Measurements from ENCODE around the gene LNX1.

Gene LNX1

DNA sequence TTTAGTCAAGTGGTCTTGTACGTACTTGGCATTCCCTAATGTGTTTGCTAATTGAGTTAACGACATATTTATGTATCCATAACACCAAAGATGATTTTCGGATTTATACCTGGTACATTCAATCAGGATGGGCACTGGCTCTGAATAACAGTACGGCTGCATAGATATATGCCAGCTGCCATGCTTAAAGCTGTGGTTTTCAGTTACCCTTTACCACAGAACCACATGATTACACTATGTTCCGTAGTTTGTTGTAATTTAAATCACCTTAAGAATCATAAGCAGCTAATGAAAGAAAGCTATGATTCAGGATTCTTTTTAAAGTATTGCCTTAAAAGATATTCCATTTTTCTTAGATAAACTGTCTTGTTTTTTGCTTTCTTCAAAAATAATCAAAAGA lies 160.2 kb downstream of the LNX1 start:
- Histone ChIP-seq H3K27ac (ENCODE audit: poor library complexity, severe bottlenecking) (no peak overlapping the region), H3K27me3 (ENCODE audit: insufficient read depth, poor library complexity, severe bottlenecking) (no peaks in the 10 kb centered on the region), H3K36me3 (ENCODE audit: low read depth) (peaks cover 93% of the 10 kb centered on the region), H3K9me3 (ENCODE audit: severe bottlenecking) (no peaks in the 10 kb centered on the region), H3K4me3 (ENCODE audit: severe bottlenecking) (no peak overlapping the region), H3K4me1 (ENCODE audit: insufficient read depth, poor library complexity, severe bottlenecking) (no peaks in the 10 kb centered on the region)
- TF ChIP-seq, protein P1, sequence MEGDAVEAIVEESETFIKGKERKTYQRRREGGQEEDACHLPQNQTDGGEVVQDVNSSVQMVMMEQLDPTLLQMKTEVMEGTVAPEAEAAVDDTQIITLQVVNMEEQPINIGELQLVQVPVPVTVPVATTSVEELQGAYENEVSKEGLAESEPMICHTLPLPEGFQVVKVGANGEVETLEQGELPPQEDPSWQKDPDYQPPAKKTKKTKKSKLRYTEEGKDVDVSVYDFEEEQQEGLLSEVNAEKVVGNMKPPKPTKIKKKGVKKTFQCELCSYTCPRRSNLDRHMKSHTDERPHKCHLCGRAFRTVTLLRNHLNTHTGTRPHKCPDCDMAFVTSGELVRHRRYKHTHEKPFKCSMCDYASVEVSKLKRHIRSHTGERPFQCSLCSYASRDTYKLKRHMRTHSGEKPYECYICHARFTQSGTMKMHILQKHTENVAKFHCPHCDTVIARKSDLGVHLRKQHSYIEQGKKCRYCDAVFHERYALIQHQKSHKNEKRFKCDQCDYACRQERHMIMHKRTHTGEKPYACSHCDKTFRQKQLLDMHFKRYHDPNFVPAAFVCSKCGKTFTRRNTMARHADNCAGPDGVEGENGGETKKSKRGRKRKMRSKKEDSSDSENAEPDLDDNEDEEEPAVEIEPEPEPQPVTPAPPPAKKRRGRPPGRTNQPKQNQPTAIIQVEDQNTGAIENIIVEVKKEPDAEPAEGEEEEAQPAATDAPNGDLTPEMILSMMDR (IDR thresholded peaks at IDR 0.05; ENCODE audit: poor library complexity, severe bottlenecking), result no peak
- ATAC-seq (ENCODE audit: low read depth) (no peak), DNase-seq (ENCODE audit: low spot score) (no peak)

GRCh38 chr4:53427366-53427765 lies 163.9 kb downstream of the LNX1 start:
- TF ChIP-seq, protein P1 (IDR thresholded peaks at IDR 0.05; ENCODE audit: poor library complexity, severe bottlenecking), result no peak
- ATAC-seq (ENCODE audit: low read depth), result no peak
- Histone ChIP-seq H3K27ac (ENCODE audit: poor library complexity, severe bottlenecking) (no peak overlapping the region), H3K36me3 (ENCODE audit: low read depth) (peaks cover 65% of the 10 kb centered on the region), H3K4me3 (ENCODE audit: severe bottlenecking) (no peak overlapping the region), H3K27me3 (ENCODE audit: insufficient read depth, poor library complexity, severe bottlenecking) (no peaks in the 10 kb centered on the region), H3K9me3 (ENCODE audit: severe bottlenecking) (no peaks in the 10 kb centered on the region), H3K4me1 (ENCODE audit: insufficient read depth, poor library complexity, severe bottlenecking) (no peaks in the 10 kb centered on the region)
- no peak for DNase-seq (ENCODE audit: low spot score)

GRCh38 chr4:53424280-53424679 lies 167.0 kb downstream of the LNX1 start:
- ATAC-seq (ENCODE audit: low read depth) (no peak), DNase-seq (ENCODE audit: low spot score) (no peak)
- Histone ChIP-seq H3K4me1 (ENCODE audit: insufficient read depth, poor library complexity, severe bottlenecking) (no peaks in the 10 kb centered on the region), H3K36me3 (ENCODE audit: low read depth) (peaks cover 43% of the 10 kb centered on the region), H3K27ac (ENCODE audit: poor library complexity, severe bottlenecking) (no peak overlapping the region), H3K4me3 (ENCODE audit: severe bottlenecking) (no peak overlapping the region), H3K9me3 (ENCODE audit: severe bottlenecking) (no peaks in the 10 kb centered on the region), H3K27me3 (ENCODE audit: insufficient read depth, poor library complexity, severe bottlenecking) (no peaks in the 10 kb centered on the region)
- TF ChIP-seq, protein P1 (IDR thresholded peaks at IDR 0.05; ENCODE audit: poor library complexity, severe bottlenecking), result no peak

DNA sequence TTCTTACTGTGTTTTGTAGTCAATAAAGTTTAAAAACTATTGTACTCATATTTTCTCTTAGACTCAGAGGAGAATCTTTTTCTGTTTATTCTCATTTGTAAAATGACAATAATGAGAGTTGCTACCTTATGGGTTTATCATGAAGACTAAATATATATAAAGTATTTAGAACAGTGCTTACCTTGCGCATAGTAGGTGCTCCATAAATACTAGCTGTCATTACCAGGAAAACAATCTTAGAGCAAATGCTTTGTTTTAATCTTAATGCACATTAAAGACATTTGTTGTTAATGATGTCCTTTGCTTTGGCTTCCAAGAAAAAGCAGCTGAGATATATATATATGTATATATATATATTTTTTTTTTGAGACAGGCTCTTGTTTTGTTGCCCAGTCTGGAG lies 168.9 kb downstream of the LNX1 start:
- H3K27me3 ChIP-seq (ENCODE audit: insufficient read depth, poor library complexity, severe bottlenecking), result no peaks in the 10 kb centered on the region
- ATAC-seq (ENCODE audit: low read depth) (no peak), DNase-seq (ENCODE audit: low spot score) (no peak)
- H3K4me3 ChIP-seq (ENCODE audit: severe bottlenecking), result no peak overlapping the region
- peaks cover 31% of the 10 kb centered on the region for H3K36me3 ChIP-seq (ENCODE audit: low read depth)
- H3K4me1 ChIP-seq (ENCODE audit: insufficient read depth, poor library complexity, severe bottlenecking), result no peaks in the 10 kb centered on the region
- no peaks in the 10 kb centered on the region for H3K9me3 ChIP-seq (ENCODE audit: severe bottlenecking)
- TF ChIP-seq, protein P1 (IDR thresholded peaks at IDR 0.05; ENCODE audit: poor library complexity, severe bottlenecking), result no peak
- no peak overlapping the region for H3K27ac ChIP-seq (ENCODE audit: poor library complexity, severe bottlenecking)

- no peak for ATAC-seq (ENCODE audit: low read depth)
- Histone ChIP-seq H3K4me3 (ENCODE audit: severe bottlenecking) (no peak overlapping the region), H3K4me1 (ENCODE audit: insufficient read depth, poor library complexity, severe bottlenecking) (no peaks in the 10 kb centered on the region), H3K9me3 (ENCODE audit: severe bottlenecking) (no peaks in the 10 kb centered on the region), H3K27me3 (ENCODE audit: insufficient read depth, poor library complexity, severe bottlenecking) (no peaks in the 10 kb centered on the region), H3K36me3 (ENCODE audit: low read depth) (peaks cover 30% of the 10 kb centered on the region), H3K27ac (ENCODE audit: poor library complexity, severe bottlenecking) (no peak overlapping the region)
- TF ChIP-seq, protein P1 (IDR thresholded peaks at IDR 0.05; ENCODE audit: poor library complexity, severe bottlenecking), result no peak
- DNase-seq (ENCODE audit: low spot score), result no peak
Measured at GRCh38 chr4:53421791-53422190, 169.5 kb downstream of the LNX1 start.
